Glutamatergic neuron (in vitro differentiated cells): ENCODE results near the gene RBBP7. TPM values are rescaled to one million over a fixed set of nuclear protein-coding genes. Genes with fewer than 3 reads are reported as not detected.

Experiments
- DNase-seq: peaks from one replicate; pipeline ENCODE4 v3.0.0; 2022
- H3K27ac Mint-ChIP-seq: one replicate; pipeline ENCODE4 v1.8.0; 2020; ENCODE audit warnings: mild to moderate bottlenecking, mixed read lengths, inconsistent platforms; ENCODE audit not compliant: unreplicated experiment
- H3K27me3 Mint-ChIP-seq: one replicate; pipeline ENCODE4 v1.8.0; 2020; ENCODE audit warnings: mild to moderate bottlenecking, moderate library complexity, mixed read lengths, inconsistent platforms; ENCODE audit not compliant: unreplicated experiment
- H3K36me3 Mint-ChIP-seq: one replicate; pipeline ENCODE4 v1.8.0; 2020; ENCODE audit warnings: mild to moderate bottlenecking, mixed read lengths, inconsistent platforms; ENCODE audit not compliant: unreplicated experiment
- H3K4me1 Mint-ChIP-seq: one replicate; pipeline ENCODE4 v1.8.0; 2020; ENCODE audit warnings: mild to moderate bottlenecking, low read depth, mixed read lengths, inconsistent platforms; ENCODE audit not compliant: unreplicated experiment
- H3K4me3 Mint-ChIP-seq: one replicate; pipeline ENCODE4 v1.8.0; 2020; ENCODE audit warnings: mild to moderate bottlenecking, mixed read lengths, inconsistent platforms; ENCODE audit not compliant: unreplicated experiment
- H3K9me3 Mint-ChIP-seq: one replicate; pipeline ENCODE4 v1.8.0; 2020; ENCODE audit warnings: mild to moderate bottlenecking, moderate library complexity, mixed read lengths, inconsistent platforms; ENCODE audit not compliant: unreplicated experiment
- total RNA-seq: library from RNA; stranded (reverse); fragmentation: NEBNext Ultra II Directional; extraction: Animal tissue kit (Norgen Biotek cat#: 25700); gene quantifications from one replicate; pipeline ENCODE4 v1.2.1, GENCODE V29; 2021; ENCODE audit not compliant: unreplicated experiment
- TF ChIP-seq, protein P1 (sequence below): fragments of 200-600 bp; sonication (generic); IDR thresholded peaks from one replicate; pipeline ENCODE4 v1.5.0; 2021; ENCODE audit not compliant: partially characterized antibody, unreplicated experiment

RBBP7 gene
- total RNA-seq, 1 donor from 2014 or later = 79.2 TPM

GRCh38 chrX:16827225-16827624, 42.9 kb downstream of the RBBP7 start:
- peaks cover 1% of the 10 kb centered on the region for H3K9me3 Mint-ChIP-seq
- no peak overlapping the region for H3K27ac Mint-ChIP-seq
- no peak for DNase-seq
- peaks cover 3% of the 10 kb centered on the region for H3K4me1 Mint-ChIP-seq
- H3K4me3 Mint-ChIP-seq = no peak overlapping the region
- TF ChIP-seq, protein P1, sequence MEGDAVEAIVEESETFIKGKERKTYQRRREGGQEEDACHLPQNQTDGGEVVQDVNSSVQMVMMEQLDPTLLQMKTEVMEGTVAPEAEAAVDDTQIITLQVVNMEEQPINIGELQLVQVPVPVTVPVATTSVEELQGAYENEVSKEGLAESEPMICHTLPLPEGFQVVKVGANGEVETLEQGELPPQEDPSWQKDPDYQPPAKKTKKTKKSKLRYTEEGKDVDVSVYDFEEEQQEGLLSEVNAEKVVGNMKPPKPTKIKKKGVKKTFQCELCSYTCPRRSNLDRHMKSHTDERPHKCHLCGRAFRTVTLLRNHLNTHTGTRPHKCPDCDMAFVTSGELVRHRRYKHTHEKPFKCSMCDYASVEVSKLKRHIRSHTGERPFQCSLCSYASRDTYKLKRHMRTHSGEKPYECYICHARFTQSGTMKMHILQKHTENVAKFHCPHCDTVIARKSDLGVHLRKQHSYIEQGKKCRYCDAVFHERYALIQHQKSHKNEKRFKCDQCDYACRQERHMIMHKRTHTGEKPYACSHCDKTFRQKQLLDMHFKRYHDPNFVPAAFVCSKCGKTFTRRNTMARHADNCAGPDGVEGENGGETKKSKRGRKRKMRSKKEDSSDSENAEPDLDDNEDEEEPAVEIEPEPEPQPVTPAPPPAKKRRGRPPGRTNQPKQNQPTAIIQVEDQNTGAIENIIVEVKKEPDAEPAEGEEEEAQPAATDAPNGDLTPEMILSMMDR = no peak
- no peaks in the 10 kb centered on the region for H3K36me3 Mint-ChIP-seq
- H3K27me3 Mint-ChIP-seq = no peaks in the 10 kb centered on the region

DNA sequence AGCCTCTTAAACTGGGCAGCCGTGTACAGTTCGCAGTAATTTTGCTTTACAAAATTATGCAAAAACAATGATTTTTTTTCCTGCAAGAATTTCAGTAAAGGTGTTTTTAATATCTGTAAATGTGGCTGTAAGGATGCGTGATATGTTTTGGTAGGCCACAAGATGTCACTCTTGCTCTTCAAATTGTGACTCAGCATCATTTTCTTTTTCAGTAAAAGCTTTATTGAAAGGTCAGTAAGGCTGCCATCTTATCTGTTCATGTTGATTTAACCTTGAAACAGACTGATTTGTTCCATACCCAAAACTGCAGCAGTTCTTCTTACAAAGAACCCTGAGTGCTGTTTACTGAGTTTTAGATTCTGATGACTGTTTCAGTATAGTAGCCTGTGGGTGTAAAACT, 44.0 kb downstream of the RBBP7 start:
- H3K9me3 Mint-ChIP-seq = peaks cover 1% of the 10 kb centered on the region
- no peak overlapping the region for H3K27ac Mint-ChIP-seq
- no peaks in the 10 kb centered on the region for H3K36me3 Mint-ChIP-seq
- H3K4me1 Mint-ChIP-seq = no peaks in the 10 kb centered on the region
- TF ChIP-seq, protein P1 = peak; percentile 30
- H3K27me3 Mint-ChIP-seq = no peaks in the 10 kb centered on the region
- H3K4me3 Mint-ChIP-seq = no peak overlapping the region
- DNase-seq = no peak

- TF ChIP-seq, protein P1 = no peak
- no peaks in the 10 kb centered on the region for H3K36me3 Mint-ChIP-seq
Measured at GRCh38 chrX:16825264-16826035, 44.7 kb downstream of the RBBP7 start.

DNA sequence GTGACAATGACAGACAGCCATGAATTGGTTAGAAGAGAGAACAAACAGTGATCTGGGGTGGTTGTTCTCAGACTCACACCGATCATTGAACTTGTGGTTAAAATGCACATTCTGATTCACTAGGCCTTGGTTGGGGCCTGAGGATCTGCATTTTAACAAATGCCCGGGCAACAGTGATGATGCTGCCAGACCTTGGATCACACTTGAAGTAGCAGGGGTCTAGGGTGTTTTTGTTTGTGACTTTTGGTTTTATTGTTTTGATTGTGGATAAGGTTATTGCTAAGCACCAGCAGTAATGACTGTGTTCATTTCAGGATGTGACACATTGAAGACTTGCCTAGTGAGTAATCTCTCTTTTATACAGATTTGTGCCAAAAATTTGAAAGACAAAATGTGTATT, 47.4 kb downstream of the RBBP7 start:
- no peak overlapping the region for H3K27ac Mint-ChIP-seq
- TF ChIP-seq, protein P1 = no peak
- H3K9me3 Mint-ChIP-seq = peaks cover 1% of the 10 kb centered on the region
- no peak for DNase-seq
- peaks cover 7% of the 10 kb centered on the region for H3K4me1 Mint-ChIP-seq
- no peaks in the 10 kb centered on the region for H3K27me3 Mint-ChIP-seq
- H3K36me3 Mint-ChIP-seq = no peaks in the 10 kb centered on the region
- H3K4me3 Mint-ChIP-seq = no peak overlapping the region

More at GRCh38 chrX:16825264-16826035, 44.7 kb downstream of the RBBP7 start:
- Mint-ChIP-seq H3K9me3 (peaks cover 1% of the 10 kb centered on the region), H3K4me3 (no peak overlapping the region), H3K27me3 (no peaks in the 10 kb centered on the region), H3K27ac (no peak overlapping the region), H3K4me1 (no peaks in the 10 kb centered on the region)
- DNase-seq = no peak

GRCh38 chrX:16819634-16820033, 50.5 kb downstream of the RBBP7 start:
- H3K36me3 Mint-ChIP-seq = no peaks in the 10 kb centered on the region
- no peaks in the 10 kb centered on the region for H3K27me3 Mint-ChIP-seq
- no peak overlapping the region for H3K4me3 Mint-ChIP-seq
- H3K4me1 Mint-ChIP-seq = peaks cover 7% of the 10 kb centered on the region
- H3K9me3 Mint-ChIP-seq = no peaks in the 10 kb centered on the region
- no peak for DNase-seq
- TF ChIP-seq, protein P1 = no peak
- H3K27ac Mint-ChIP-seq = no peak overlapping the region
